KMS-11 (cell line): Measurements from ENCODE around the gene CDRT15L2.
"Not testable (repeated sequence)": the region's sequence is repeated elsewhere in the genome, so short reads cannot be mapped to it uniquely, and the experiment has no call there.

Source experiments
- H2AFZ ChIP-seq: fragments of 200-600 bp; sonication (generic); 2 replicates; pipeline ENCODE4 v1.6.1; 2016; ENCODE audit warnings: antibody characterized with exemption, mixed run types, low read depth
- H3K27ac ChIP-seq: fragments of 200-600 bp; sonication (generic); 2 replicates; pipeline ENCODE4 v1.6.1; 2016; ENCODE audit warnings: mild to moderate bottlenecking, mixed run types
- H3K27me3 ChIP-seq: fragments of 200-600 bp; sonication (generic); 2 replicates; pipeline ENCODE4 v1.6.1; 2017; ENCODE audit warnings: mild to moderate bottlenecking, low read depth, mixed run types, moderate library complexity; ENCODE audit not compliant: insufficient read depth
- H3K36me3 ChIP-seq: fragments of 200-600 bp; sonication (generic); 2 replicates; pipeline ENCODE4 v1.6.1; 2017; ENCODE audit warnings: mild to moderate bottlenecking, mixed run types; ENCODE audit not compliant: insufficient read depth
- H3K4me1 ChIP-seq: fragments of 200-600 bp; sonication (generic); 2 replicates; pipeline ENCODE4 v1.6.1; 2016; ENCODE audit warnings: mild to moderate bottlenecking, low read depth, mixed run types; ENCODE audit not compliant: poor library complexity, severe bottlenecking
- H3K4me2 ChIP-seq: fragments of 200-600 bp; sonication (generic); 2 replicates; pipeline ENCODE4 v1.7.0; 2016; ENCODE audit warnings: mild to moderate bottlenecking, mixed run types
- H3K4me3 ChIP-seq: fragments of 200-600 bp; sonication (generic); IDR thresholded peaks from 2 replicates; pipeline ENCODE4 v1.6.1; 2017; ENCODE audit warnings: low read depth, low read length, mixed read lengths; ENCODE audit not compliant: insufficient read depth
- H3K79me2 ChIP-seq: fragments of 200-600 bp; sonication (generic); 2 replicates; pipeline ENCODE4 v1.6.1; 2016; ENCODE audit warnings: low read depth, mixed run types; ENCODE audit not compliant: insufficient read depth
- H3K9ac ChIP-seq: fragments of 200-600 bp; sonication (generic); 2 replicates; pipeline ENCODE4 v1.6.1; 2016; ENCODE audit warnings: mild to moderate bottlenecking, mixed run types
- H4K20me1 ChIP-seq: fragments of 200-600 bp; sonication (generic); 2 replicates; pipeline ENCODE4 v1.6.1; 2016; ENCODE audit warnings: mild to moderate bottlenecking, mixed run types; ENCODE audit not compliant: insufficient read depth
- TF ChIP-seq, protein P1 (sequence below): fragments of 200-600 bp; sonication (generic); conservative IDR thresholded peaks from 2 replicates; pipeline ENCODE4 v1.6.1; 2017; ENCODE audit warnings: low read depth, mild to moderate bottlenecking, antibody characterized with exemption, low read length, moderate library complexity, mixed read lengths

Gene CDRT15L2

DNA sequence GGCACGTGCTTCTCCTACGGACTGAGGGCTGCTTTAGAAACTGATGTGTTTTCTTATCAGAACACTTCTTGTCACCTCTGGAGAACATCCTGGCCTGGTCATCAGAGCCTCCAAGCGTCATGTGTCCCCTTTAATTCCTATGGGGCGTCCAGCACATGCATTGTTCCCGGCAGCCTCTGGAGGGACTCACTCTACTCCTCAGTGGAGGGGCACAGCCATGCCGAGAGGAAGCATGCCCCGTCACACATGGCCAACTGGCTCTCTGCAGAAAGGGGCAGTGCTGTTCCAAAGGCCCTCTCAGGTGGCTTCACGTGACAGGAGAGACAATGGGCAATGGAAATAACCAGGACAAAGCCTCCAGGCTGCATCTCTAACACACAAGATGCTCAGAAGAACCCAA lies 31.8 kb downstream of the CDRT15L2 start:
- Histone ChIP-seq H3K27me3 (no peaks in the 10 kb centered on the region), H3K4me2 (no peak overlapping the region), H4K20me1 (no peaks in the 10 kb centered on the region), H3K4me3 (no peak overlapping the region), H2AFZ (no peak overlapping the region), H3K79me2 (no peaks in the 10 kb centered on the region), H3K36me3 (no peaks in the 10 kb centered on the region), H3K4me1 (no peaks in the 10 kb centered on the region), H3K9ac (no peak overlapping the region), H3K27ac (no peak overlapping the region)
- TF ChIP-seq, protein P1, sequence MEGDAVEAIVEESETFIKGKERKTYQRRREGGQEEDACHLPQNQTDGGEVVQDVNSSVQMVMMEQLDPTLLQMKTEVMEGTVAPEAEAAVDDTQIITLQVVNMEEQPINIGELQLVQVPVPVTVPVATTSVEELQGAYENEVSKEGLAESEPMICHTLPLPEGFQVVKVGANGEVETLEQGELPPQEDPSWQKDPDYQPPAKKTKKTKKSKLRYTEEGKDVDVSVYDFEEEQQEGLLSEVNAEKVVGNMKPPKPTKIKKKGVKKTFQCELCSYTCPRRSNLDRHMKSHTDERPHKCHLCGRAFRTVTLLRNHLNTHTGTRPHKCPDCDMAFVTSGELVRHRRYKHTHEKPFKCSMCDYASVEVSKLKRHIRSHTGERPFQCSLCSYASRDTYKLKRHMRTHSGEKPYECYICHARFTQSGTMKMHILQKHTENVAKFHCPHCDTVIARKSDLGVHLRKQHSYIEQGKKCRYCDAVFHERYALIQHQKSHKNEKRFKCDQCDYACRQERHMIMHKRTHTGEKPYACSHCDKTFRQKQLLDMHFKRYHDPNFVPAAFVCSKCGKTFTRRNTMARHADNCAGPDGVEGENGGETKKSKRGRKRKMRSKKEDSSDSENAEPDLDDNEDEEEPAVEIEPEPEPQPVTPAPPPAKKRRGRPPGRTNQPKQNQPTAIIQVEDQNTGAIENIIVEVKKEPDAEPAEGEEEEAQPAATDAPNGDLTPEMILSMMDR, result no peak

DNA sequence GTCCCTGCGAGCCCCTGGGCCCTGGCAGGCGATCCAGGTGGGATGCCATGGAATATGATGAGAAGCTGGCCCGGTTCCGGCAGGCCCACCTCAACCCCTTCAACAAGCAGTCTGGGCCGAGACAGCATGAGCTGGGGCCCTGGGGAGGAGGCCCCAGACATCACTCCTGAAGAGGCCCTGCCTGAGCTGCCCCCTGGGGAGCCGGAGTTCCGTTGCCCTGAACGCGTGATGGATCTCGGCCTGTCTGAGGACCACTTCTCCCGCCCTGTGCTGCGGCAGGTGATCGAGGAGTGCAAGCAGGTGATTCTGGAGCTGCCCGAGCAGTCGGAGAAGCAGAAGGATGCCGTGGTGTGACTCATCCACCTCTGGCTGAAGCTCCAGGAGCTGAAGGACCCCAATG lies 33.1 kb downstream of the CDRT15L2 start:
- TF ChIP-seq, protein P1, result no peak
- Histone ChIP-seq H3K4me1 (no peaks in the 10 kb centered on the region), H3K9ac (no peak overlapping the region), H3K27me3 (no peaks in the 10 kb centered on the region), H3K36me3 (no peaks in the 10 kb centered on the region), H3K79me2 (no peaks in the 10 kb centered on the region), H2AFZ (no peak overlapping the region), H3K27ac (no peak overlapping the region), H3K4me2 (no peak overlapping the region), H3K4me3 (no peak overlapping the region), H4K20me1 (no peaks in the 10 kb centered on the region)

DNA sequence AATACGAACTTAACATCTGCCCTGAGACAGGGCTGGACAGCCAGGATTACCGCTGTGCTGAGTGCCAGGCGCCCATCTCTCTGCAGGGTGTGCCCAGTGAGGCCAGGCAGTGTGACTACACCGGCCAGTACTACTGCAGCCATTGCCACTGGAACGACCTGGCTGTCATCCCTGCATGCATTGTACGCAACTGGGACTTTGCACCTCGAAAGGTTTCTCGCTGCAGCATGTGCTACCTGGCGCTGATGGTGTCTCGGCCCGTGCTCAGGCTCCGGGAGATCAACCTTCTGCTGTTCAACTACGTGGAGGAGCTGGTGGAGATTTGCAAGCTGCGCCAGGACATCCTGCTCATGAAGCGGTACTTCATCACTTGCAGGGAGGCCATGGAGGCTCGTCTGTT lies 33.7 kb downstream of the CDRT15L2 start:
- Histone ChIP-seq H3K9ac (no peak overlapping the region), H3K27me3 (no peaks in the 10 kb centered on the region), H3K4me2 (no peak overlapping the region), H3K4me1 (no peaks in the 10 kb centered on the region), H3K36me3 (no peaks in the 10 kb centered on the region), H4K20me1 (no peaks in the 10 kb centered on the region), H2AFZ (no peak overlapping the region), H3K27ac (no peak overlapping the region), H3K4me3 (no peak overlapping the region), H3K79me2 (no peaks in the 10 kb centered on the region)
- TF ChIP-seq, protein P1, result no peak

DNA sequence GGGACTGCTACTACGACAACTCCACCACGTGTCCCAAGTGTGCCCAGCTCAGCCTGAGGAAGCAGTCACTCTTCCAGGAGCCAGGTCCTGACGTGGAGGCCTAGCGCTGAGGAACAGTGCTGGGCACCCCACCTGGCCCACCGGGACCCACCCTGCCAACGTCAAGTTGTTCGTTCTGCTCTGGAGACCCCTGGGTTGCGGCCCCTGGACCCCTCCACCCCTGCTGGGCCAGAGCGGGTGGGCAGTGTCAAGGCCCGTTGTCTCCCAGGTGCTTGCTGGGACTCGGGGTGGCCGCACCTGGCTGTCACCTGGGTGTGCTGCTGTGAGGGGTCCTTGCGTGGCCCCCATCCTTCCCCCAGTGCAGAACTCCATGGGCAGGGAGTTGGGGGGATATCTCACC lies 34.4 kb downstream of the CDRT15L2 start:
- Histone ChIP-seq H3K27ac (no peak overlapping the region), H3K79me2 (no peaks in the 10 kb centered on the region), H3K4me1 (no peaks in the 10 kb centered on the region), H3K4me3 (no peak overlapping the region), H3K36me3 (no peaks in the 10 kb centered on the region), H2AFZ (no peak overlapping the region), H3K9ac (no peak overlapping the region), H3K27me3 (no peaks in the 10 kb centered on the region), H4K20me1 (no peaks in the 10 kb centered on the region), H3K4me2 (no peak overlapping the region)
- TF ChIP-seq, protein P1, result no peak

DNA sequence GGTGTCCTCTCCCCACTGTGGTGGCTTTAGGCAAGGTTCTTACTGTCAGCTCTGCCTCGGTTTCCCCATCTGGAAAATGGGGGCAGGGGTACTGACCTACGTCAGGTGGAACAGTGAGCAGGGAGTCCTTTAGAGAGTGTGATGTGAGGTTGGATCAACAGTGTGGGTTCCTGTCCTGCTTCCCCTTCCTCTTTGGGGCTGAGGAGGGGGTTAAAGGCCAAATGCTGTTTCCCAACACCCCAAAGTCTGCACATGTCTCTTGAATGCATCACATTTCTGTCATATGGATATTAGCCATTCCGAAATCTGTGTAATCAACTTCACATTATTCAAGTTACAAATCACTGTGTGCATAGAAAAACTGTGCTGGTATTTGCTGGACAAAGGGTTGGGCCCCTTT lies 35.9 kb downstream of the CDRT15L2 start:
- not testable (repeated sequence) for H4K20me1 ChIP-seq, H3K9ac ChIP-seq, H3K4me1 ChIP-seq, H3K36me3 ChIP-seq, H3K27ac ChIP-seq, H3K27me3 ChIP-seq, H2AFZ ChIP-seq, H3K4me3 ChIP-seq, H3K79me2 ChIP-seq, H3K4me2 ChIP-seq
